ENCODE data around the gene MAN2A1.

Gene MAN2A1

DNA sequence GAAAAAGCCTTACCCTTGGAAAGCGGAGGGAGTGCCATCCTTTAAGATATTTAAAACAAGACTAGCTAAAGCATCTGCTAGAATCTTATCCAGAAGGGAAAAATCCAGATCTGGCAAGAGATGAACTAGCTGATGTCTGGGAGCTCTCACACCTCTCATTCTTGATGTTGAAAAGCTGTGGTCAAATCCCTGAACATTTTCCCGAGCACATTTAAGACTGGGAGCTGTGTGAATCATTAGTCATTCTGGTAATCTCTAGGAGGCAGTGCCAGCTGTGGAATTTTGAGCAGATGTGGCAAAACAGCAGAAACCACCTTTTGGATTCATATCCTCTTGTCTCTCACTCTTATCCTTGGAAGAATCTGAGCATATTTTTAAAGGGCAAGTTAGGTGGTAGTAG, 218.0 kb downstream of the MAN2A1 start:
- TF ChIP-seq, protein P1, sequence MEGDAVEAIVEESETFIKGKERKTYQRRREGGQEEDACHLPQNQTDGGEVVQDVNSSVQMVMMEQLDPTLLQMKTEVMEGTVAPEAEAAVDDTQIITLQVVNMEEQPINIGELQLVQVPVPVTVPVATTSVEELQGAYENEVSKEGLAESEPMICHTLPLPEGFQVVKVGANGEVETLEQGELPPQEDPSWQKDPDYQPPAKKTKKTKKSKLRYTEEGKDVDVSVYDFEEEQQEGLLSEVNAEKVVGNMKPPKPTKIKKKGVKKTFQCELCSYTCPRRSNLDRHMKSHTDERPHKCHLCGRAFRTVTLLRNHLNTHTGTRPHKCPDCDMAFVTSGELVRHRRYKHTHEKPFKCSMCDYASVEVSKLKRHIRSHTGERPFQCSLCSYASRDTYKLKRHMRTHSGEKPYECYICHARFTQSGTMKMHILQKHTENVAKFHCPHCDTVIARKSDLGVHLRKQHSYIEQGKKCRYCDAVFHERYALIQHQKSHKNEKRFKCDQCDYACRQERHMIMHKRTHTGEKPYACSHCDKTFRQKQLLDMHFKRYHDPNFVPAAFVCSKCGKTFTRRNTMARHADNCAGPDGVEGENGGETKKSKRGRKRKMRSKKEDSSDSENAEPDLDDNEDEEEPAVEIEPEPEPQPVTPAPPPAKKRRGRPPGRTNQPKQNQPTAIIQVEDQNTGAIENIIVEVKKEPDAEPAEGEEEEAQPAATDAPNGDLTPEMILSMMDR (IDR thresholded peaks at IDR 0.05; ENCODE audit: borderline replicate concordance, insufficient read depth, low read depth, low read length): no peak
- no peak overlapping the region for H3K4me3 ChIP-seq (ENCODE audit: low read depth, low read length)

DNA sequence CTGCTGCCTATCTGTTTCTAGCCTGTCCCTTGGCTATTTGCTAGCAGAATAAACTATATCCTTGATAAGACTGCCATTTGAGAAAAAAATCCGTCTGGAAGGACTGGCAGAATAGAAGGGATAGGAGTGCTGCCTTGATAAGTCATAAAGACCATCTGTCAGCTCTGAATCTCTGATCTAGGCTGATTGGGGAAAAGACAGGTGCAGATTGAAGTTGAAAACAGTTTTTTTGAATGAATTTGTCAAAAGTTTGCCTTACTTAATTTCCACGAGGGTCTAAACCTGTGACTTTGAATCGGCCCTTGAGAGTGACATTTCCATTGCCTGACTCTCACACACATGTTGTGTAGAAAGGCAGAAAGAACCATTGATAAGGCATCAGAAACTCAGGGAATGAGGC, 218.6 kb downstream of the MAN2A1 start:
- H3K4me3 ChIP-seq (ENCODE audit: low read depth, low read length): no peak overlapping the region
- TF ChIP-seq, protein P1 (IDR thresholded peaks at IDR 0.05; ENCODE audit: borderline replicate concordance, insufficient read depth, low read depth, low read length): no peak

DNA sequence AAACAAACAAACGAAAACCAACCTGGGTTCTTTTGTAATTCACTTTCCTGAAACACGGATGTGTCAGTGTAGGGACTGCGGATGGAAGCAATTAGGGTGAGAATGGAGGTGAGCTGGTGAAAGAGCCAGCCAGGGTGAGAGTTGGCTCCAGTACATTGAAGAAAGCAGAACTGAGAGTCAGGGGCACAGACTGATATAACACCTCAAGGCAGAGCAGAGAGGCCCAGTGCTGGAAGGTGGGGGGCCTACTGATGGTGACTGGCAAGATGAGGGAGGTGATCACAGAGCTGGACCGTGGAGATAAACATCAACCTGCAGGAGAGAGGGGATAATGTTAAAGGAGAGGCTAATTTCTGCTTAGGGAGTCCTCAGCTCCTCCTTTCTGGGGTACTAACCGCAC, 221.1 kb downstream of the MAN2A1 start:
- TF ChIP-seq, protein P1 (IDR thresholded peaks at IDR 0.05; ENCODE audit: borderline replicate concordance, insufficient read depth, low read depth, low read length): no peak
- H3K4me3 ChIP-seq (ENCODE audit: low read depth, low read length): no peak overlapping the region

DNA sequence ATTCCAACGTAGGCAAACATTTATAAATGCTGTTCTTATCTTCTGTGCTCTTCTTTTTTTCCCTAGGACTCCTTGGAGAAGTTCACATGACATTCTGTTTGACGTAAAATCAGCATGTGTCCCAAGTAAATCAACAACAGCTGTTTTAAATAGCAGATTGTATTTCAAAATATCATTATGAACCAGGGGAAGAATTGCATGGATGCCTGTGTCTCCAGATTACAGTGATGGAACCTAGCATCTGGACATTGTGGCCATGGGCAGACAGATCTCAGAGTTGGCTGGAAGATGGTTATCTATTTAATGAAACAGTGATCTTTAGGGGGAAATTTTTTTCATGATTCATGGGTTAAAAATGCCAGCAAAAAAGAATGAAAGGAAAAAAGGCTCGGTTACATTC, 222.0 kb downstream of the MAN2A1 start:
- no peak overlapping the region for H3K4me3 ChIP-seq (ENCODE audit: low read depth, low read length)
- TF ChIP-seq, protein P1 (IDR thresholded peaks at IDR 0.05; ENCODE audit: borderline replicate concordance, insufficient read depth, low read depth, low read length): no peak

DNA sequence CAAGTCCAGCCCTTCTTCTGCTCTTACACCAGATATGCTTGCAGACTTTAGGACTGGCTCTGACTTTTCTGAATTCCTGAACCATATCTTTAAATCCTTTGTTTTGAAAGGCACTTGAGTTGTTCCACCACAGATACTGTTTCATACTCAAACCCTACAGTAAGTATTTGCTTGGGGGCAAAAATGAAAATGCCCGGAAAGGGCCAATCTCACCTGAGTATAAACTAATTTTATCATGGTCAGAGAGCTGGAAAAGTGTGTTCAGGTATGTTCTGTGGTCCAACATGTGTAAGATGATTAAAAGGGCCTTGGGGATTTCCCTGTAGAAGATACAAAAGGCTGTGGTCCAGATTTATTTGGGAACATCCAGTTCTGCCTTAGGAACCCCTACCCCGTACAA, 225.2 kb downstream of the MAN2A1 start:
- TF ChIP-seq, protein P1 (IDR thresholded peaks at IDR 0.05; ENCODE audit: borderline replicate concordance, insufficient read depth, low read depth, low read length): no peak
- no peak overlapping the region for H3K4me3 ChIP-seq (ENCODE audit: low read depth, low read length)

DNA sequence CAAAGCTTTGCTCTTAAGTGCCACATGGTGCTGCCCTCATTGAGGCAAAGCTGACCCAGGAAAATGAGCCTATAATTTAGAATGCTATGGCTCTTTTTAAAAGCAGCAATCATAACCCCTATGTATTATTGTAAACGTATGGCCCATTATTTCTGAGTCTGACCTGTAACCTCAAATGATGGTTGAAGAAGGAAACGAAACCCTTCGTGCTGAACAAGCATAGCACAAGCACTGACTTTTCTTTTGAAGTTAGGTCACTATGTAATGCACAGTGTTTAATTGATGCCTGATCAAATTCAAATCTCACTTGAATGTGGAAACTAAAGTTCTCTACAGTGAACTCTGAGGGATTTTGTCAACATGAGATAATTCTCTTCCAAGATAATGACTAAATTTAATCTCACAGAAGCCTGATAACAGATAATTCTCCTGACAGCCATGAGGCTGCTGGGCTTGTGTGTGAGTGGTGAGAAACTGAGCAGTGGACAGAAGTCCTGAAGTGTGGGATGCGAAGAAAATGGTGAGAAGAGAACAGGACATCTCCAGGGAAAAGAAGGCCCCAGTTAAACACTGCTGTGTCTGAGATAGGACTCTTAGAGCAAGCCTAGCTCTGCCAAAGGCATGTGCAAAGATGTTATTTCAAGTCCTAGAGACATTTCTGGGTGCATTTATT, 226.9 kb downstream of the MAN2A1 start:
- TF ChIP-seq, protein P1 (IDR thresholded peaks at IDR 0.05; ENCODE audit: borderline replicate concordance, insufficient read depth, low read depth, low read length): no peak
- no peak overlapping the region for H3K4me3 ChIP-seq (ENCODE audit: low read depth, low read length)
